H1 (cell line): ENCODE results near the gene NHERF2. TPM values are rescaled to one million over a fixed set of nuclear protein-coding genes. Genes with fewer than 3 reads are reported as not detected.

Experiments used
- CTCF ChIA-PET: fragments of 300-600 bp; sonication (Branson Sonifier 250); formaldehyde crosslinking; loops from one replicate; lab custom pipeline; 2021; ENCODE audit not compliant: partially characterized antibody; lab: Charles Lee
- POLR2A ChIA-PET: fragments of 300-600 bp; sonication (Branson Sonifier 250); formaldehyde crosslinking; loops from one replicate; lab custom pipeline; 2021; ENCODE audit warnings: inconsistent platforms; ENCODE audit not compliant: partially characterized antibody; lab: Charles Lee
- DNase-seq, 2 experiments: peaks; one replicate each; pipeline versions ENCODE4 v3.0.0 to v3.0.0-alpha.2; 2010 to 2022; ENCODE audit warnings: low spot score in 2 of 2, low read depth in 1 of 2, mixed read lengths in 1 of 2
- FAIRE-seq: peaks from 2 replicates; lab custom pipeline; 2011; peaks lifted over from hg19 to GRCh38; lab: Jason Lieb, UNC
- H2AFZ ChIP-seq: 2 replicates; pipeline ENCODE4 v1.8.1; 2012; ENCODE audit warnings: low read length, inconsistent platforms
- H2AK5ac ChIP-seq: 2 replicates; pipeline ENCODE4 v1.6.1; 2013; ENCODE audit warnings: low read depth, low read length
- H2BK120ac ChIP-seq: replicated peaks from 2 replicates; pipeline ENCODE3; 2013; ENCODE audit warnings: low read depth, low read length, inconsistent platforms
- H2BK12ac ChIP-seq: 2 replicates; pipeline ENCODE4 v1.6.1; 2013; ENCODE audit warnings: low read depth, low read length
- H2BK15ac ChIP-seq: 2 replicates; pipeline ENCODE4 v1.6.1; 2013; ENCODE audit warnings: low read length
- H2BK20ac ChIP-seq: 2 replicates; pipeline ENCODE4 v1.6.1; 2013; ENCODE audit warnings: low read length
- H2BK5ac ChIP-seq: 2 replicates; pipeline ENCODE4 v1.6.1; 2013; ENCODE audit warnings: low read depth, low read length
- H3K14ac ChIP-seq: 2 replicates; pipeline ENCODE4 v1.6.1; 2013; ENCODE audit warnings: inconsistent platforms; ENCODE audit not compliant: insufficient read length
- H3K18ac ChIP-seq: 2 replicates; pipeline ENCODE4 v1.6.1; 2013; ENCODE audit warnings: low read length; ENCODE audit errors: extremely low read depth
- H3K23ac ChIP-seq: 2 replicates; pipeline ENCODE4 v1.6.1; 2013; ENCODE audit warnings: inconsistent platforms; ENCODE audit not compliant: insufficient read length
- H3K23me2 ChIP-seq: 2 replicates; pipeline ENCODE4 v1.6.1; 2013; ENCODE audit warnings: low read depth, low read length
- H3K27ac ChIP-seq: 2 replicates; pipeline ENCODE4 v1.6.1; 2011; ENCODE audit warnings: low read depth, low read length, inconsistent platforms
- H3K27me3 ChIP-seq, 4 experiments: replicated peaks in 1 of 4; 1 replicate in 1 of 4; 2 replicates in 3 of 4; pipeline versions ENCODE4 v1.6.1 to v1.8.1; 2011 to 2013; ENCODE audit warnings: low read length in 3 of 4, mild to moderate bottlenecking in 3 of 4, inconsistent platforms in 2 of 4, mixed read lengths in 2 of 4, moderate library complexity in 1 of 4; ENCODE audit not compliant: control insufficient read depth in 3 of 4, insufficient read depth in 3 of 4; ENCODE audit errors: extremely low read depth in 1 of 4
- H3K36me3 ChIP-seq, 4 experiments: 2 replicates each; pipeline versions ENCODE4 v1.6.1 to v1.8.1; 2011 to 2013; ENCODE audit warnings: mild to moderate bottlenecking in 4 of 4, low read length in 3 of 4, moderate library complexity in 2 of 4, control low read depth in 1 of 4, inconsistent platforms in 1 of 4; ENCODE audit not compliant: insufficient read depth in 4 of 4, control insufficient read depth in 2 of 4
- H3K4ac ChIP-seq: replicated peaks from 2 replicates; pipeline ENCODE3; 2013; ENCODE audit warnings: low read length, low read depth, mixed read lengths, inconsistent platforms; ENCODE audit not compliant: insufficient read length
- H3K4me1 ChIP-seq, 4 experiments: replicated peaks in 1 of 4; 1 replicate in 1 of 4; 2 replicates in 3 of 4; pipeline versions ENCODE4 v1.6.1 to v1.8.1; 2011 to 2013; ENCODE audit warnings: low read length in 3 of 4, inconsistent platforms in 2 of 4, mixed read lengths in 1 of 4; ENCODE audit not compliant: insufficient read depth in 4 of 4, control insufficient read depth in 3 of 4
- H3K4me2 ChIP-seq, 2 experiments: 2 replicates each; pipeline versions ENCODE4 v1.6.1 to v1.8.1; 2011 to 2013; ENCODE audit warnings: low read depth in 2 of 2, low read length in 2 of 2, control low read depth in 1 of 2, inconsistent platforms in 1 of 2, mild to moderate bottlenecking in 1 of 2; ENCODE audit not compliant: insufficient read depth in 1 of 2
- H3K4me3 ChIP-seq, 4 experiments: fragments of 200-600, 300-600 bp in 1 of 4; sonication (generic), shearing (Covaris generic), sonication (Bioruptor Twin) in 1 of 4; 2 replicates each; pipeline versions ENCODE4 v1.5.1 to v1.8.1; 2011 to 2016; ENCODE audit warnings: low read length in 4 of 4, low read depth in 3 of 4, control low read depth in 2 of 4, inconsistent platforms in 2 of 4, mild to moderate bottlenecking in 2 of 4, mixed read lengths in 1 of 4, moderate library complexity in 1 of 4; ENCODE audit not compliant: insufficient read depth in 2 of 4; ENCODE audit errors: extremely low read depth in 1 of 4
- H3K56ac ChIP-seq: replicated peaks from 2 replicates; pipeline ENCODE3; 2013; ENCODE audit warnings: low read depth, mild to moderate bottlenecking, mixed read lengths, low read length, inconsistent platforms; ENCODE audit not compliant: insufficient read length
- H3K79me1 ChIP-seq: 2 replicates; pipeline ENCODE4 v1.6.1; 2013; ENCODE audit warnings: low read depth, low read length, control low read depth
- H3K79me2 ChIP-seq, 2 experiments: 2 replicates each; pipeline versions ENCODE4 v1.6.1 to v1.8.1; 2012 to 2013; ENCODE audit warnings: low read length in 2 of 2, mild to moderate bottlenecking in 2 of 2, inconsistent platforms in 1 of 2; ENCODE audit not compliant: insufficient read depth in 2 of 2, control insufficient read depth in 1 of 2
- H3K9ac ChIP-seq, 4 experiments: replicated peaks in 1 of 4; 1 replicate in 1 of 4; 2 replicates in 3 of 4; pipeline versions ENCODE4 v1.6.1 to v1.8.1; 2011 to 2013; ENCODE audit warnings: low read depth in 3 of 4, low read length in 3 of 4, control low read depth in 2 of 4, mild to moderate bottlenecking in 2 of 4, moderate library complexity in 2 of 4, inconsistent platforms in 1 of 4; ENCODE audit errors: extremely low read depth in 1 of 4
- H3K9me3 ChIP-seq, 2 experiments: 2 replicates each; pipeline versions ENCODE4 v1.6.1 to v1.8.1; 2012 to 2013; ENCODE audit warnings: mild to moderate bottlenecking in 2 of 2, moderate library complexity in 2 of 2, control low read depth in 1 of 2, inconsistent platforms in 1 of 2, low read depth in 1 of 2, low read length in 1 of 2, mixed read lengths in 1 of 2; ENCODE audit not compliant: insufficient read depth in 2 of 2
- H4K20me1 ChIP-seq, 2 experiments: replicated peaks in 1 of 2; 2 replicates each; pipeline versions ENCODE3 to v1.8.1; 2011 to 2013; ENCODE audit warnings: inconsistent platforms in 2 of 2, low read length in 2 of 2, mild to moderate bottlenecking in 1 of 2; ENCODE audit not compliant: insufficient read depth in 2 of 2, control insufficient read depth in 1 of 2
- H4K5ac ChIP-seq: 2 replicates; pipeline ENCODE4 v1.6.1; 2013; ENCODE audit warnings: low read length, low read depth, mixed read lengths, inconsistent platforms; ENCODE audit not compliant: insufficient read length
- H4K8ac ChIP-seq: 2 replicates; pipeline ENCODE4 v1.8.0; 2013; ENCODE audit warnings: mild to moderate bottlenecking, moderate library complexity, low read length, inconsistent platforms; ENCODE audit not compliant: insufficient read depth; ENCODE audit errors: extremely low read depth
- H4K91ac ChIP-seq: replicated peaks from 2 replicates; pipeline ENCODE3; 2013; ENCODE audit warnings: low read length, mixed read lengths, inconsistent platforms; ENCODE audit not compliant: insufficient read length
- BACH1 ChIP-seq: IDR thresholded peaks from 2 replicates; pipeline ENCODE4 v1.6.1; 2012; ENCODE audit warnings: low read length, improper control_type of control experiment
- HDAC2 ChIP-seq, 2 experiments: fragments of 300-600 bp in 1 of 2; sonication (generic) in 1 of 2; IDR thresholded peaks; 2 replicates each; pipeline ENCODE4 v1.6.1; 2011 to 2012; ENCODE audit warnings: low read depth in 2 of 2, low read length in 2 of 2, mild to moderate bottlenecking in 2 of 2, moderate library complexity in 2 of 2, borderline replicate concordance in 1 of 2, inconsistent platforms in 1 of 2
- RFX5 ChIP-seq: IDR thresholded peaks from 2 replicates; pipeline ENCODE4 v1.6.1; 2011; ENCODE audit warnings: low read depth, low read length, improper control_type of control experiment, borderline replicate concordance
- SIX5 ChIP-seq: IDR thresholded peaks from 2 replicates; pipeline ENCODE4 v1.6.1; 2011; ENCODE audit warnings: mild to moderate bottlenecking, low read depth, low read length
- TAF1 ChIP-seq: IDR thresholded peaks from 2 replicates; pipeline ENCODE4 v1.6.1; 2011; ENCODE audit warnings: mild to moderate bottlenecking, low read depth, low read length
- WGBS, 2 experiments: shearing (Covaris generic) in 1 of 2; methylation state at CpG; one replicate each; pipeline versions ENCODE4 v1.1.6 to v1.1.7; 2013 to 2015; ENCODE audit warnings: low lambda C conversion rate in 2 of 2, mixed read lengths in 2 of 2, inconsistent platforms in 1 of 2, low coverage in 1 of 2, missing lambda C conversion rate in 1 of 2; ENCODE audit not compliant: insufficient replicate concordance in 2 of 2, insufficient coverage in 1 of 2, insufficient read length in 1 of 2; ENCODE audit errors: extremely low coverage in 1 of 2, missing lambda C conversion rate in 1 of 2; 5-methylcytosine and 5-hydroxymethylcytosine counted together
- polyA plus RNA-seq, 7 experiments: library from polyadenylated mRNA; depleted of rRNA in 3 of 7; stranded (reverse) in 5 of 7; unstranded in 2 of 7; fragments of >200 nt in 5 of 7; fragments of 200-250 nt in 2 of 7; gene quantifications; 1 replicate in 5 of 7; 2 replicates in 1 of 7; 4 replicates in 1 of 7; pipeline versions ENCODE4 v1.2.1 to v1.2.3, GENCODE V29; 2011 to 2013; ENCODE audit warnings: missing spikeins in 2 of 7, mixed read lengths in 2 of 7
- total RNA-seq: library from RNA; stranded (reverse); fragmentation: NEBNext Ultra II Directional; extraction: Animal tissue kit (Norgen Biotek cat#: 25700); gene quantifications from 2 replicates; pipeline ENCODE4 v1.2.1, GENCODE V29; 2021

Gene NHERF2
- total and polyA plus RNA-seq, 2 of the 8 experiments (the other 6 are each of a cell fraction or from before 2014, with no cell fraction given): 13.9 to 19.3 TPM

GRCh38 chr16:2001456-2002355 is 25.0 kb upstream of the NHERF2 start:
- Histone ChIP-seq H3K4ac (no peak overlapping the region), H4K5ac (no peak overlapping the region), H2AK5ac (no peak overlapping the region), H2BK5ac (peak overlapping the region; percentile 44; the same call in 1 of the 2 replicates), H3K27ac (no peak overlapping the region), H2AFZ (no peak overlapping the region), H4K91ac (no peak overlapping the region), H2BK15ac (no peak overlapping the region), H2BK20ac (no peak overlapping the region), H4K20me1 (peaks cover 22 to 54% of the 10 kb centered on the region in 2 experiments), H3K79me1 (peaks cover 2% of the 10 kb centered on the region; the same call in 1 of the 2 replicates), H3K18ac (no peak overlapping the region), H3K23ac (no peak overlapping the region), H3K14ac (no peak overlapping the region), H2BK120ac (no peak overlapping the region), H3K23me2 (no peaks in the 10 kb centered on the region), H3K9me3 (no peaks in the 10 kb centered on the region), H3K4me3 (no peak overlapping the region), H3K36me3 (peaks cover 24 to 52% (median 42%) of the 10 kb centered on the region in 4 experiments), H3K9ac (no peak overlapping the region), H3K4me2 (no peak overlapping the region), H3K27me3 (no peaks in the 10 kb centered on the region), H4K8ac (no peak overlapping the region), H3K56ac (no peak overlapping the region), H3K79me2 (peaks cover 0 to 25% of the 10 kb centered on the region in 2 experiments; a peak in 3 of 4 replicates), H2BK12ac (no peak overlapping the region), H3K4me1 (peaks cover 0 to 19% (median 7%) of the 10 kb centered on the region in 4 experiments; a peak in 5 of 7 replicates)
- no peak for DNase-seq
- no peak for TF ChIP-seq RFX5
- TF ChIP-seq BACH1: no peak
- no peak for TF ChIP-seq SIX5
- no peak for TF ChIP-seq TAF1
- no peak for TF ChIP-seq HDAC2 (IDR thresholded peaks at IDR 0.05; ENCODE audit: borderline replicate concordance in 1 of 2, low read depth in 2 of 2, low read length in 2 of 2)
- FAIRE-seq: no peak
- WGBS, 2 experiments: 91% methylated on average over 47 of the region's 53 CpGs; no CpG with 5 or more reads in 1 of the 2 experiments
- ChIA-PET CTCF (interaction anchor here (0.6 to 2.8 kb wide), 3 partner anchors 10 to 69 kb away, joined by 3 to 6 read pairs (median 4); no protein-coding TSS in a partner anchor), POLR2A (interaction anchor here (0.6 to 2.1 kb wide), 3 partner anchors 50 to 153 kb away, joined by 3 to 5 read pairs (median 3); no protein-coding TSS in a partner anchor)
